Lower leg skin (tissue), 4 donors: Measurements from ENCODE around the gene SZT2. TPM values are rescaled to one million over a fixed set of nuclear protein-coding genes. Genes with fewer than 3 reads are reported as not detected.

ENCODE experiments used
- DNase-seq, 2 donors: peaks; one replicate each; pipeline ENCODE4 v3.0.0-alpha.2; 2019; ENCODE audit warnings: low spot score in 2 of 2
- H3K4me3 ChIP-seq: fragments of 200-600 bp; sonication (generic); 2 replicates; pipeline ENCODE4 v1.5.1; 2017; ENCODE audit warnings: mild to moderate bottlenecking, low read depth; ENCODE audit not compliant: poor library complexity, severe bottlenecking
- POLR2A ChIP-seq, 2 donors: fragments of 450-650 bp; IDR thresholded peaks; one replicate each; pipeline ENCODE4 v1.6.1; 2016 to 2017; ENCODE audit warnings: antibody characterized with exemption in 2 of 2, mild to moderate bottlenecking in 1 of 2, moderate library complexity in 1 of 2
- WGBS, 2 donors: methylation state at CpG; one replicate each; pipeline ENCODE4 v1.1.5; 2018; 5-methylcytosine and 5-hydroxymethylcytosine counted together
- intact Hi-C: fragments of 100-400 bp; cut with DNase I; formaldehyde crosslinking; loops from one replicate; pipeline ENCODE4 v1.15.0; 2023; ENCODE audit warnings: low total_unique reads
- total RNA-seq, 4 donors: library from RNA; depleted of rRNA; stranded (reverse); fragments of >200 nt; gene quantifications; one replicate each; pipeline ENCODE4 v1.1.0, GENCODE V29; 2016
- TF ChIP-seq, protein P1 (sequence below), 3 donors: fragments of 450-650 bp; IDR thresholded peaks; one replicate each; pipeline ENCODE4 v1.5.1; 2016; ENCODE audit warnings: antibody characterized with exemption in 3 of 3, mild to moderate bottlenecking in 3 of 3, moderate library complexity in 2 of 3

SZT2 gene
- total RNA-seq, 4 donors from 2014 or later = 33.2 to 75.3 (median 42.0) TPM

DNA sequence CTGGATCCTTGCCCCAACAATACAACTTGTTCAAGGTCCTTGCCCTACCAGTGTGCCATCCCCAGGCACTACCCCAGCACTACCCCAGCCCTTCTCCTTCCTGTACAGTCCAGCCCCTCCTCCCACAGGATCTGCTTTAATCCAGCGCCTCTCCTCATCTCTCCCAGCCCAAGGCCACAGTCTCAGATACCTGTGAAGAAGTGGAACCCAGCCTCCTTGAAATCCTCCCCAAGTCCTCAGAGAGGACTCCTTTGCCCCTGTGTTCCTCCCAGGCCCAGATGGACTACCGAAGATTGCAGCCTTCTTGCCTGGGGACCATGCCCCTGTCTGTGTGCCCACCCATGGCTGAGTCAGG lies 37.4 kb upstream of the SZT2 start:
- intact Hi-C loops = no loop called here

DNA sequence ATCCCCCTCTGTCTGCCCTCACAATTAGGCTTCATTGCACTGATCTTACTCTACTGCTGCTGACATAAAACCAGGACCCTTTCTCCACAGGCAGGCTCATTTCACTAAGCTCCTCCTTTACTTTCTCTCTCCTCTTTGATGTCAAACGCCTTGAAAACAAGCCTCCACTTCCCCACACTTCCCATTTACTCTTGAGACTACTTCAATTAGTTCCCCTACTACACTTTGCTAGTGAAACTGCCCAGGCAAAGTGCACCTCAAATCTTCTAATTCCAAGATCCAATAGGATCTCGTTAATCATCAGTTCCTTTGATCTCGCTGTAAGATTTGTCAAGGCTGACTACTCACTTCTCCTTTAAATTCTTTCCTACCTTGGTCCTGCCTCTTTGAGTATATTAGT lies 36.8 kb upstream of the SZT2 start:
- DNase-seq = no peak
- H3K4me3 ChIP-seq = no peak overlapping the region
- WGBS, 2 donors = 56 to 63% methylated on average over 3 of the region's 3 CpGs
- TF ChIP-seq, protein P1, sequence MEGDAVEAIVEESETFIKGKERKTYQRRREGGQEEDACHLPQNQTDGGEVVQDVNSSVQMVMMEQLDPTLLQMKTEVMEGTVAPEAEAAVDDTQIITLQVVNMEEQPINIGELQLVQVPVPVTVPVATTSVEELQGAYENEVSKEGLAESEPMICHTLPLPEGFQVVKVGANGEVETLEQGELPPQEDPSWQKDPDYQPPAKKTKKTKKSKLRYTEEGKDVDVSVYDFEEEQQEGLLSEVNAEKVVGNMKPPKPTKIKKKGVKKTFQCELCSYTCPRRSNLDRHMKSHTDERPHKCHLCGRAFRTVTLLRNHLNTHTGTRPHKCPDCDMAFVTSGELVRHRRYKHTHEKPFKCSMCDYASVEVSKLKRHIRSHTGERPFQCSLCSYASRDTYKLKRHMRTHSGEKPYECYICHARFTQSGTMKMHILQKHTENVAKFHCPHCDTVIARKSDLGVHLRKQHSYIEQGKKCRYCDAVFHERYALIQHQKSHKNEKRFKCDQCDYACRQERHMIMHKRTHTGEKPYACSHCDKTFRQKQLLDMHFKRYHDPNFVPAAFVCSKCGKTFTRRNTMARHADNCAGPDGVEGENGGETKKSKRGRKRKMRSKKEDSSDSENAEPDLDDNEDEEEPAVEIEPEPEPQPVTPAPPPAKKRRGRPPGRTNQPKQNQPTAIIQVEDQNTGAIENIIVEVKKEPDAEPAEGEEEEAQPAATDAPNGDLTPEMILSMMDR (IDR thresholded peaks at IDR 0.05) = no peak
- TF ChIP-seq POLR2A (IDR thresholded peaks at IDR 0.05) = no peak
- intact Hi-C loops = no loop called here

More for the DNA sequence above, 37.4 kb upstream of the SZT2 start:
- peak in 1 of 2 donors; percentile 32 for DNase-seq
- TF ChIP-seq, protein P1 (IDR thresholded peaks at IDR 0.05) = no peak
- no peak for TF ChIP-seq POLR2A (IDR thresholded peaks at IDR 0.05)
- 95 to 100% methylated on average over 2 of the region's 2 CpGs for WGBS, 2 donors
- no peak overlapping the region for H3K4me3 ChIP-seq

DNA sequence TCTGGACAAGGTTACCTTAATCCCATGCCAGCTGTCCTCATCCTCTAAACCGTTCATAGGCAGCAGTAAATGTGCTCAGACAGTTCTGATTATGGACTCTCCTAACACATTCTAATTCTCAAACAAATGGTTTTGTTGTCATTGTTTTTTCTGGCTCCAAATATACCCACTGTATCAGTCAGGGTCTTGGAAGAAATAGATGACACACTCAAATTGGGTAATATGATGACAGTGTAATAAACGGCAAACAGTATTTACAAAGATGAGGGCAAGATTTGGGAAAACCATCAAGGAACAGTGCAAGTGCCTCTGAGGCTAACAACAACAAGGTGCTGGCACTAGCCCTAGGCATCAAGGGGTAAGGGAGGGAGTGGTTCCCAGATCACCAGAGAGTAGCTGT lies 35.2 kb upstream of the SZT2 start:
- intact Hi-C loops = no loop called here
- no peak for DNase-seq
- no peak overlapping the region for H3K4me3 ChIP-seq
- WGBS, 2 donors = 80 to 86% methylated on average over 2 of the region's 2 CpGs
- TF ChIP-seq, protein P1 (IDR thresholded peaks at IDR 0.05) = no peak
- no peak for TF ChIP-seq POLR2A (IDR thresholded peaks at IDR 0.05)

GRCh38 chr1:43354936-43355335 lies 34.8 kb upstream of the SZT2 start:
- WGBS, 2 donors = 91% methylated on average over 2 of the region's 2 CpGs
- intact Hi-C loops = no loop called here
- TF ChIP-seq, protein P1 (IDR thresholded peaks at IDR 0.05) = no peak
- TF ChIP-seq POLR2A (IDR thresholded peaks at IDR 0.05) = no peak
- DNase-seq = no peak
- H3K4me3 ChIP-seq = no peak overlapping the region

GRCh38 chr1:43357251-43357650 lies 32.4 kb upstream of the SZT2 start:
- WGBS, 2 donors = 94 to 98% methylated on average over 4 of the region's 4 CpGs
- intact Hi-C loops = no loop called here
- TF ChIP-seq, protein P1 (IDR thresholded peaks at IDR 0.05) = no peak
- TF ChIP-seq POLR2A (IDR thresholded peaks at IDR 0.05) = no peak
- DNase-seq = no peak
- no peak overlapping the region for H3K4me3 ChIP-seq

DNA sequence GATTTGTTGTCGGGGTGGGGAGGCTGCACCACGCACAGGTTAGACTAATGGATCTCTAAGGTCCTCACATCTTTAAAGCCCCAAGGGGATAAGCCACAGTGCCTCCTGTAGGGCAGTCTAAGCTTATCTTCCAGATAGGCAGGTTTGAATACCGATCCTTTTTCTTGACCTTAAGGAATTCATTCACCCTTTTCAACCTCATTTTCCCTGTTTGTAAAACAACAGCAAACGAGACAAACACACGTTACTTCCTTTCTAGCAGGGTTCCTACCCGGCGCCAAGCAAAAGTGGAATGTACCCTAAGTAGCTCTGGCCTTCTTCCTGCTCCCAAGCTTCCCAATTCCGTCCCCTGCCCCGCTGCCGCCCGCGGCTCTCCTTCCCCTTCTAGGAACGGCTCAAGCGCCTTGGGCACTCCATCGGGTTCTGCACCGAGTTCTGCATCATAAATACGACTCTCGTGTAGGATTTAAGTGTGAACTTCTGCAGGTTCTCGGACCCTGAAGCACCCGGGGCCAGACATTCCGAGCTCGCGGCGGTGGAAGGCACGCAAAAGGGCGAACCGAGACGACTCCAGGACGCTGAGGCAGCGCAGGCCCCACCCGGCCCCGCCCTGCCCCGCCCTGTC lies 31.5 kb upstream of the SZT2 start:
- WGBS, 2 donors = 0 to 1% methylated on average over 20 to 30 of the region's 33 CpGs
- TF ChIP-seq POLR2A (IDR thresholded peaks at IDR 0.05) = no peak
- TF ChIP-seq, protein P1 (IDR thresholded peaks at IDR 0.05) = no peak
- peak overlapping the region; percentile 41 for H3K4me3 ChIP-seq
- DNase-seq = no peak
- intact Hi-C loops = no loop called here
